DMS114 treated with DMSO at 0.1 percent for 48 hours (cell line): Measurements from ENCODE around the gene CNBD2.
"Not testable (repeated sequence)": the region's sequence is repeated elsewhere in the genome, so short reads cannot be mapped to it uniquely, and the experiment has no call there.

ENCODE experiments used
- DNase-seq: peaks from one replicate; lab custom pipeline; 2025; ENCODE audit not compliant: unreplicated experiment; lab: John Stamatoyannopoulos, UW

The CNBD2 gene

DNA sequence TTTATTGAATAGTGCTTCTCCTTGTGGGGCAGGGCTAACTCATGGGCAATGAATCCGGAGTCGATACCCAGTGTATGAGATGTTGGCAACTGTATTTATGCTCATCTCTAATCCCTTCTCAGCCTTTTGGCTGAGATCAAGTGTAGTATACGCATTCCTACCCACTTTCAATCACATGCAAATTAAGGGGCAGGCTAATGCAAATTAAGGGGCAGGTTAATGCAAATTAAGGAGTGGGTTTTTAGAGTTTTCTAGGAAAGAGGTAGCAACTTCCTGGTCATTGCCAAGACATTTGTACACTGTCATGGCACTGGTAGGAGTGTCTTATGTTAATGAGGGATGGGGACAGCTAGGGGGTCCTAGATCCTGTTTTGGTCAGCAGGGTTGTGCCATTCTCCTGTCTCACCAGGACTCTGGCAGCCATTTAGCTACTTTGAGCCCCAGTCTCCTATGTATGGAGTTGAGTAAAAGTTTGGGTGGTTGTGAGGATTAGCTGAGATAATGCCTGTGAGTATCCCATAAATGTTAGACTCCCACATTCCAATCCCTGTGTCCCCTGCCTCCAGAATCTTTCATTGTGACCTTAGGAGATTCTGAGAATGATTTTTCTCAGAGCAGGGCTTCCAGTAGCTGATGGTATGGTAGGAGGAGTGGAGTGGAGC lies at the start of gene CNBD2:
Gene CNBD2, plus strand, starts transcription at position 612 of the 662 bp plus-strand sequence. CDS start 173 bp downstream, outside the sequence.
- no peak for DNase-seq

DNA sequence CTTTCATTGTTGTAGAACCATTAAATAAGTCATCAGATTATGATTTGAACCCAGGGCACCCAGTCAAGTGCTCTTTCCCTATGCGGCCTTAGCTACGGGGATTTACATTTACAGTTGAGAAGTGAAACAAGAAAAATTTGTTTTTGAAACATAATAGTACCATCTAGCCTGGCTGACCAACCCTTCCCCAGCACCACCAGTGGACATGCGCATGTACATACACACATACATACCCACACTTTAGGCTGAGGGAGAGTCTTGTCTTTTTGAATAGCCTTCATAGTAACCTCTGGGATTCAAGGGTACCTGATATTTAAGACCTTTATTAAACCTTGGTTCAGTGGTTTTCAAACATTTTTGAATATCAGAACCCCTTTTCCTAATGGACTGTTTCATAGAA lies 47.9 kb upstream of the CNBD2 start:
- DNase-seq = no peak

- DNase-seq = no peak
Measured at GRCh38 chr20:35929301-35929700, 39.1 kb upstream of the CNBD2 start.

DNA sequence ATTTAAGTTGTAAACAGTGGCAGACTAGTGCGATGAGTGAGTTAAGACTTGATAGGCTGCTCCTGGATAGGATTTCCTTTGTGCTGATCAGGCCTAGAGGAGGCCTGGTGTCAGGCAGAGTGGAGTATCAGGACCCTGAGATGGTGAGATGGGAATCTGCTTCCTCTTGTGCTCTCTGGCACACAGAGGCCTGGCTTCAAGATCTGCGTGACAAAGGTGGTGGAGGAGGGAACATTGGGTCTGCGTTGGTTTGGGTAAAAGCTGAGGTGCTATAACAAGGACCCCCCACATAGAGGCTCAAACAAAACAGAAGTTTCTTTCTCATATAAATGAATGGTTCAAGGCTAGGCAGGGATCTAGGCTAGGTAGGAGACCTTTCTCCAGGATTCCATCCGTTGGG lies 34.3 kb upstream of the CNBD2 start:
- DNase-seq = no peak

DNA sequence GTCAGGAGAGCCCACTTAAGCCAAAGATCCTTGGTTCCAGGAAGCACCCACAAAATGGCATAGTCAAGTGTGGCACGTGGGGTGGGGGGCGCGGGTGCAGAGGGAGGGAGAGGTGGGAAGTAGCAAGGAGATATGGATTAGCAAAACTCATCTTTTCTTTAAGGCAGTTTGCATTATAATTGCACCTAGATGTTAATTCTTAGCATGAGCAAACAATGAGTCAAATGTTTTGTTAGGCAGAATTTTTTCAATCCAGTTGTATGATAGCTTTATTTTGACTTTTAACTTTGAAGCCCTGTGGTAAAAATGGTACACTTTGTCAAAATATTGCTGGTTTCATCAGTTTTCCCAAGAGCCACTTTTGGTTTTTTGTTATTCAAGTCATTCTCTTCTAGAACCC lies 29.1 kb upstream of the CNBD2 start:
- no peak for DNase-seq

DNA sequence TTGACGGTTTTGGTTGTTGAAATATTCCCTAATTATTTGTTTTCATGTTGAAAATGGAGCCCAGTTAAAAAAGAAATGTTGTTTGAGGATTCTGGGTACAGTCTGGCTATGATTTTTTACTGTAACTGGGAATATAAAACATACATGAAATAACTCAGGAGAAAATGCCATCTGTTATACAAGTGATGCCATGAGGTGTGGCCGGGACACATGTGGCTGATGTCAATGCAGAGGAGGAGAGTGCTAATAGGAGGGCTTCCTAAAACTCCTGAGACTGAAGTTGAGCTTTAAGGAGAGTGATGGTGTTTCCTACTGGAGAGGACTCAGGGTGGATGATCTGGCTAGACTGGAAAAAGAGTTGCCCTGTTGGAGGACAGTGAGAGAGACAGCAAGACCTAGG lies 26.8 kb upstream of the CNBD2 start:
- no peak for DNase-seq

- DNase-seq = no peak
Measured at GRCh38 chr20:35942243-35942642, 26.1 kb upstream of the CNBD2 start.

GRCh38 chr20:35947489-35947888 lies 20.9 kb upstream of the CNBD2 start:
- DNase-seq = no peak

DNA sequence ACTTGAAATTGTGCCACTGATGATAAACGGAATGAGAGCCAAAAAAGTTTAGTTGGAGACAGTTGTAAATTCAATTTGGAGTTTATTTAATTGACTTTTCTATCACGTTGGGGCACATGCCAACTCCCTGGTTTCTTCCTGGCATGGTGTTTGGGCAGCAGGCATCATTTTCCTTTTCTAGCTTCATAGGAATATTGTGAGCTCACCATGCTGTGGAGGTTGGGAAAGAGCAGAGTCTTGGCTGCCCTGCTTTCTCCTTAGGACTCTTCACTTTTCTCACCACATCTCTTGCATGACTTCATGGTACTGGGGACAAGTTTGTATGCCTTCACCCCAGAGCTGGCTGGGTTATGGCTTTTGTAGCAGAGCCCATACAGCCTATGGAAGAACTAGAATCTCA lies 20.5 kb upstream of the CNBD2 start:
- DNase-seq = no peak

DNA sequence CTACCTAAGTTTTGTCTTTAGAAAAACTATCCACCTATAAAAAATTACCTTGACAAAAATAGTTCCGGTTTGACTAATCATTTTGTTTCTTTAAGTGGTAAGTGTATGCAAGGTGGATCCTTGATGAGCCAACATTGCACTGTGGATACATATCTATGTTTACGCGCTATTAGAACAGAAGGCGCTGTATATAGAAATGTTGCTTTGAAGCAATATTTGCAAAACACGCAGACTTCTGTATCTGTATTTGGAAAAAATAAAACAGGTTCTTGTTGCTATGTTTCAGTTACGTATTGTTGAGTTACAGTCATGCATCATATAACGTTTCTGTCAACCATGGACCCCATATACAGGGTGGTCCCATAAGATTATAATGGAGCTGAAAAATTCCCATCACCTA lies 18.3 kb upstream of the CNBD2 start:
- DNase-seq = no peak

DNA sequence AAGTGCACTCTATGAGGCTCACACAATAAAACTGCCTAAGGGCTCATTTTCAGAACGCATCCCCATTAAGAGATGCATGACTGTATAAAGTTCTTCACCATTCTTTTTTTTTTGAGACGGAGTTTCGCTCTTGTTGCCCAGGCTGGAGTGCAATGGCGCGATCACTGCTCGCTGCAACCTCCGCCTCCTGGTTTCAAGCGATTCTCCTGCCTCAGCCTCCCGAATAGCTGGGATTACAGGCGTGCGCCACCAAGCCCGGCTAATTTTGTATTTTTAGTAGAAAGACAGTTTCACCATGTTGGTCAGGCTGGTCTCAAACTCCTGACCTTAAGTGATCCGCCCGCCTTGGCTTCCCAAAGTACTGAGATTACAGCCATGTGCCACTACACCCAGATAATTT lies 16.3 kb upstream of the CNBD2 start:
- DNase-seq = not testable (repeated sequence)

DNA sequence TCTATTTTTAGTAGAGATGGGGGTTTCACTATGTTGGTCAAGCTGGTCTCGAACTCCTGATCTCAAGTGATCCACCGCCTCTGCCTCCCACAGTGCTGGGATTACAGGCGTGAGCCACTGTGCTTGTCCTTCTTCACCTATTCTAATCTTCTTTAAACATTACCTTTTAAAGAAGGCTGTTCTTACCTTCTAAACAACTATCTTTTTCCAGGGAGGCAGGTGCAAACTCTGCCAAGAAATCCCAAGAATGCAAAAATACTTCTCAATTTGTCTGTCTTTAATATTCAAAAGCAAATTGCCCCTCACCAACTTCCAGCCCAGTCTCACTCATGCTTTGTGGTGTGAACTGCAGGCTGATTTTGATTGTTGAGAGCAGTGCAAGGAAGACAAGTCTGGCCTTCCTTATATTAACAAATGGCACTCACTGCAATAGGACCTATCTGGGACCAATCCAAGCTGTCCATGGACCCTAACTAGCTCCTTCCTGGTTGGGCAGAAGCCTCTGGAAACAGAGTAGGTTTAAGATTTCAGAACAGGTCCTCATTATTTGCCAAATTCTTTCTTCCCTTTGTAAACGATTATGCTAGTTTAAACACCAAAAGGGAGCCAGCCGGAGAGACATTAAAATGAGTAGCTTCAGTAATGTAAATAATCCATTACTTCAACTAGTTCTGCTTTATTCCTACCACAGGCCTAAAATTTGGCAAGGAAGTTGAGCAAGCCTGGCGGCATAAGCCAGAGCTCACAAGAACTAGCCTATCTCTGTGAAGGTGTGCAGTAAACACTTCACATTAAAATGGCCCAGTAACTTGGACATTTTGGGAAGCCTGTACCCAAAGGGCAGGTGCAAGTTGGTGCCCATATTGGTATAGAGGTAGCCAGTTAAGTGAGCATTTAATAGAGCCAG lies 15.7 kb upstream of the CNBD2 start:
- no peak for DNase-seq

- DNase-seq = no peak
Measured at GRCh38 chr20:35953387-35954199, 14.8 kb upstream of the CNBD2 start.

DNA sequence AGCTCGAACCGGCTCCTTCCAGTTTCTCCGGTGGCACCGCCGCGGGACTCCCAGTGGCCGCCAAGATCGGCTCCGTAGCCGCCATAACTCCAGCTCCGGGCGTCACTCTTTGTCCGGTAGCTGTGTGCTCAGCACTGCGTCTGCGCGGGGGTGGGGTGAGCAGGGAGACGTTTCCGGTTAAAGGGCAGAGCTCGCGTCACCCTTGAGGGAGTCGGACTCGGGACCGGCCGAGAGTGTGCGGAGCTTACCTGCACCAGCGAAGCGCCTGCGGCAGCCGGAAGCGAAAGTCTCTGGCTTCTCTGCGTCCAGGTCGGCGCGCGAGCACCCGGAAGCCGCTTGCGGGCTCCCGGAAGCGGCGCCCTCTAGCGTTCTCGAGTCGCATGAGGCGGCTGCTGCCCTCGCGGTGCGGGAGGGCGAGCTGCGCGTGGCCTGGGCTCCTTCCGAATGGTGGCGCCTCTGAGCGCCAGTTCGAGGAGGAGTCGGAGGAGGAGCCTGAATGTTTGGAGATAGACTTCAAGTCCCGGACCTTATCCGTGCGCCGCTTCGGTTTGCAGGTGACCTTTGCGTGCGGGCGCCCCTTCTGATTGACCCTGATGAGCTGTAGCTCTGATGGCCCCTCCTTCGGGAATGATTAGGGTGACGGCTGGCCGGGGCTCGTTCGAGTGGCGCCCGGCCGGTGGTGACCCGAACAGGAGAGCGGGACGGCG lies 14.0 kb upstream of the CNBD2 start, which contains the start of gene SCAND1:
Gene SCAND1, minus strand, starts transcription at position 303 of the 707 bp plus-strand sequence. Its CDS starts 218 bp downstream, at position 85.
- peak; percentile 86 for DNase-seq

DNA sequence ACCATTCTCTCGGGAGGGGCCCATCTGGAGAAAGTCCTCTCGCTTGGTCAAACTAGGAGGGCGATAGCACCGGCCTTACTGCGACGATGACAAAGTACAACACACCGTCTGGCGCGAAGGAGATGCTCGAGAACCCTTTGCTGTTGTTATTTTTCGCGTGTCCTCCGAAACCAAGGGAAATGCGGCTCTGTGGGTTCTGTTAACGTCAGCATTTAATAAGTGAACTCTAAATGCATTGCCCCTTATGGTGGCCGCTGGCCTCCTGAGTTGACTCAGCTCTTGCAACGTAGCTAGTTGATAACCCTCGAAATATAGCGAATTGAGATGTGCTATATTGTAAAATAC lies 13.5 kb upstream of the CNBD2 start:
- DNase-seq = no peak

DNA sequence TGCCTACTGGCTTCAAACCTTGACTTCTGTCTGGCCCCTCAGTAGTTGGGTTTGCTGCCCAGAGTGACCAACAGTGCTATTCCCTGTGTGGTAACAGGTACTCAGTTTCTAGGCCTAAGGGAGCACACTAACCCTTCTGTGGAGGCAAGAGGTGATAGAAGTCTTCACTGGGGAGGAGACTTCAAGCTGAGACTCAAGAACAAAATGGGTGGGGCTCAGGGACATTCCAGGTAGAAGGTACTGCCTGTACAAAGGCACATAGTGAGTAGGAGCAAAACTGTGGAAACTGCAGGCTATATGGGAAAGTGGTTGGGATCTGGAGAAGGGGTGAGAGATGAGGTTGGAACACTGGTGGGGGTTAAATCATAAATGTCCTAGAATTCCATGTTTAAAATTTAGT lies 11.8 kb upstream of the CNBD2 start:
- DNase-seq = no peak

DNA sequence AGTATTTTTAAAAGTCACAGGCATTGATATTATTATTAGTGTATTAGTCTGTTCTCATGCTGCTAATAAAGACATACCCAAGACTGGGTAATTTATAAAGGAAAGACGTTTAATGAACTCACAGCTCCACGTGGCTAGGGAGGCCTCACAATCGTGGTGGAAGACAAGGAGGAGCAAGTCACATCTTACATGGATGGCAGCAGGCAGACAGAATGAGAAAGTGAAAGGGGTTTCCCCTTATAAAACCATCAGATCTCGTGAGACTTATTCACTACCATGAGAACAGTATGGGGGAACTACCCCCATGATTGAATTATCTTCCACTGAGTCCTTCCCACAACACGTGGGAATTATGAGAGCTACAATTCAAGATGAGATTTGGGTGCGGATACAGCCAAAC lies 9.1 kb upstream of the CNBD2 start:
- not testable (repeated sequence) for DNase-seq

DNA sequence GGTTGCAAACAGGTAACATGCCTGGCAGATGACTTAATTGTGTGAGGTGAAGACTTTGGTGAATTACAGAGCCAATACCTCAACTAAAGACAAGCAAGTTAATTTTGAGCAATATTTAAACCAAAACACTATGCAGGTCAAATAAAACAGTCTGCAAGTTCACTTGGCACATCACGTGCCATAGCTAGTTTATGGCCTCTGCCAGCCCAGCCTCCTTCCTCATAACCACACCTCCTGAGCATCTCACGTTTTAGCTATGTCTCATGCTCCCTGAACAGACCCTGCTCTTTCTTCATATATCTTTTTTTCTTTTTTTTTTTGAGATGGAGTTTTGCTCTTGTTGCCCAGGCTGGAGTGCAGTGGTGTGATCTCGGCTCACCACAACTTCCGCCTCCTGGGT lies 4.5 kb upstream of the CNBD2 start:
- DNase-seq = no peak

- DNase-seq = no peak
Measured at GRCh38 chr20:35968930-35969329, 540 bp downstream of the CNBD2 start.

- DNase-seq = no peak
Measured at GRCh38 chr20:35971981-35972380, 3.6 kb downstream of the CNBD2 start.

DNA sequence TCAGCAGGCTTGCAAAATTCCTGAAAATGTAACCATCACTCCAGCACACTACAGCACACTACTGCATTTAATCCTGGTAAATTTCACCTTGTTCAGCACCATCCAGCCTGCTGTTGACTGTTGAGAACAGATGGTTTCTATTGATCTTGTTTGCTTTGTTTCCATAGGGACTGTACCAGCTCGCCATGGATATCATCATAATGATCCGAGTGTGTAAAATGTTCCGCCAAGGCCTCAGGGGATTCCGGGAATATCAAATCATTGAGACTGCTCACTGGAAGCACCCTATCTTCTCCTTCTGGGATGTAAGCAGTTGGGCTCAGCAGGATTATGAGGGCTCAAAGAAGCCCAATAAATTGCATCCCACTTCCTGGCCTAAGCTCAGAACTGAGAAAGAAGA lies 4.1 kb downstream of the CNBD2 start:
- DNase-seq = no peak
